ENCODE results near the gene TCP1.
A peak's percentile ranks its signal among the peaks of the same experiment; 100 is the strongest.
"Not testable (repeated sequence)": the region's sequence is repeated elsewhere in the genome, so short reads cannot be mapped to it uniquely, and the experiment has no call there.

The TCP1 gene

DNA sequence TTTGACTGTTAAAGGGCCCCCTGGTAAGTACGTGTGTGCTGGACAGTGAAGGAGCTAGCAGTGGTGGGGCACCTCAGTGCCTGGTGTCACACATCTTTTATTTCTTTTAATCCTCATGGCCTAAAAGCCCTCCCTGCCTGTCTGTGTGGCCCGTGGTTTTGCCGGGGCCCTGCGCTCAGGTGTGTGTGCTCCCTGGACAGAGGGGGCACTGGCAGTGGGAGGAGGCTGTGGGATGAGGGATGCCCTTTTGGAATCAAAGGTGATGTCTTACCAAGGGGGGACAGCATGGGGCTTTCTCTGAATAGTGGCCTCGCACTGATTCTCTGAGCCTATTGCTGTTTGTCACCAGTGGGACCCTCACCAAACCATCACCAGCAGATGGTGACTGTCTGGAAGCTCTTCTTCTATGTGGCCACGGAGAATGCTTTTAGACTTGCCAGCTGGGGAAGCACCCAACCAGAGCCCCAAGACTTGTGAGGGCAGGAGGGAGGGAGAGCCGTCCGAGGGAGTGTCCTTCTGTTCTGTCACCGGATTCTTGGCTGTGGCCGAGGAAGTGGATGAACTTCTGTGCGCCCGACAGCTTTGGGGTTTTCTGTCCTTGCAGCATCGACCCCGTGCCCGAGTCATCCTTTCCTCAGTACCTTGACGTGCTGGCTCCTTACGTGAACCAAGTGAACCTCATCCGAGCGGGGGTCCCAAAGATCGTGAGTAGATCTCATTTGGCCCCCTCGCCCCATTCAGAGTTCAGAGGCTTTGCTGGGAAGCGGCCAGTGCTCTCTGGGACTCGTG, 28.7 kb upstream of the TCP1 start:
- no peak overlapping the region for H3K27ac ChIP-seq
- no peak for DNase-seq (ENCODE audit: low read depth, low spot score)

DNA sequence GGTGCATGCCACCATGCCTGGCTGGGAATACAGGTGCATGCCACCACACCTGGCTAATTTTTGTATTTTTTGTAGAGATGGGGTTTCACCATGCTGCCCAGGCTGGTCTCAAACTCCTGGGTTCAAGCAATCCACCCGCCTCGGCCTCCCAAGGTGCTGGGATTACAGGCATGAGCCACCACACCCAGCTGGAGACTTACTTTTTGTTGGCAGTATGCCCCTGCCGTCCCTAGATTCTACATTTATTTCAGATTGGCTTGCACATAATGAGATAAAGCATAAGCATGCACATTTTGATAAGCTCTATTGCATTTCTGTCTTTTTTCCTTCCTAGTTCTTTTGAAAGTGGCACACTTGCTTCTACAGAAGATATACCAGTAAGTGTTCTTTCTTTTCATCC, 27.4 kb upstream of the TCP1 start:
- not testable (repeated sequence) for H3K27ac ChIP-seq; DNase-seq (ENCODE audit: low read depth, low spot score)

- no peak for DNase-seq (ENCODE audit: low read depth, low spot score)
- H3K27ac ChIP-seq: no peak overlapping the region
Measured at GRCh38 chr6:159815410-159815809, 26.0 kb upstream of the TCP1 start.

DNA sequence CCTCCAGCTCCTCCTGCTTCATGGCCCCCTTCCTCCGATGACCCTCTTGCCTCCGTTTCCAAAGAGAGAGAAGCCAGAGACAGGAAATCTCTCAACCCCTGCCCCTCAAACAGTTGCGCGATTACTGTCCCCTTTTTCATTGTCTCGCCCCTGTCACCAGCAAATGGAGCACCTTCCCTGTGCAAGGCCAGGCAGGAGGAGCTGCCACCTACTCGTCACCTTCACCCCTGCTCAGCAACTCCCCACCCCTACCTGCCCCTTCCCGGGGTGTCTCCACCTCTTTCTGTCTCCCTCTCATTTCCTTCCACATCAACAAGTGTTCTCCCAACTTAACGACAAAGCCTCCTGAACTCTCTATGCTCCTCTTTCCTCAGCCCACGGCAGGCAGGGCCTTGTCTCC, 24.4 kb upstream of the TCP1 start:
- DNase-seq (ENCODE audit: low read depth, low spot score): no peak
- H3K27ac ChIP-seq: no peak overlapping the region

DNA sequence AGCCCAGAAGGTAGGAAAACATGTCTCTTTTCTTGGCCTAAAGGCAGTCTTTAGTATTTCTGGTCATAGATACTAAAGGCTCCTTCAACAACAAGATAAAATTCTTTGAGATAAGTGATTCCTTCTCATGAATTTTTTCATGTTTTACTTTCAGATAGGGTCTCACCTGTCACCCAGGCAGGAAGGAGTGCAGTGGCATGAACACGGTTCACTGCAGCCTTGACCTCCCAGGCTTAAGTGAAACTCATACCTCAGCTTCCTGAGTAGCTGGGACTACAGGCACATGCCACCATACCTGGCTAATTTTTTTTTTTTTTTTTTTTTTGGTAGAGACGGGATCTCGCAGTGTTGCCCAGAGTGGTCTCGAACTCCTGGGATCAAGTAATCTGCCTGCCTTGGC, 19.7 kb upstream of the TCP1 start:
- no peak for DNase-seq (ENCODE audit: low read depth, low spot score)
- no peak overlapping the region for H3K27ac ChIP-seq

- no peak overlapping the region for H3K27ac ChIP-seq
- no peak for DNase-seq (ENCODE audit: low read depth, low spot score)
Measured at GRCh38 chr6:159808647-159809046, 19.2 kb upstream of the TCP1 start.

DNA sequence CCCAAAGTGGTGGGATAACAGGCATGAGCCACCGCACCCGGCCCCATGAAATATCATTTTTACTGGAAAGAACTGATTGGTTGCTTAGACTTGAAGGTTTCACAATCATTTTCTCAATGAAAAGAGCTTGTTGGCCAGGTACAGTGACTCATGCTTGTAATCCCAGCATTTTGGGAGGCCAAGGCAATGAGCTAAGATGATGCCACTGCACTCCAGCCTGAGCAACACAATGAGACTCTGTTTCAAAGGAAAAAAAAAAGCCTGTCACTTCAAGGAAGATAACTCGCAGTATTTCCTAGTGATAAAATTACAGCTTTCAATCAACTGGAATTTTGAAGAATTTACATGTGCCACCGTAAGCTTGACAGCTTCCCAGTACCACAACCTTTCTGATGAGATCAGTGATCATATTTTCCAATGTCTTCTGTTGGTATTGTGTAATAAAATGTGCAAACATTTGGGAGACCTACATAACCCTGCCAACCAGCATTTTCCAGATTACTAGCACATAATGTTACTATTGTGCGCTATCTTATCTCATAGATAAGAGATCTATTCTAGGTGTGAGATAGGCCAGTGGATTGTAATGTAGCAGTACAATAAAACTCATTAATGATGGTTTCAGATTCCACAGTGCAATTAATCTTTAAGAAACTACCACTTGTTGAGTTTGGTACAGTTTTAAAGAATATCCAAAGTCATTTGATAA, 17.9 kb upstream of the TCP1 start:
- H3K27ac ChIP-seq: peak overlapping the region; percentile 53

DNA sequence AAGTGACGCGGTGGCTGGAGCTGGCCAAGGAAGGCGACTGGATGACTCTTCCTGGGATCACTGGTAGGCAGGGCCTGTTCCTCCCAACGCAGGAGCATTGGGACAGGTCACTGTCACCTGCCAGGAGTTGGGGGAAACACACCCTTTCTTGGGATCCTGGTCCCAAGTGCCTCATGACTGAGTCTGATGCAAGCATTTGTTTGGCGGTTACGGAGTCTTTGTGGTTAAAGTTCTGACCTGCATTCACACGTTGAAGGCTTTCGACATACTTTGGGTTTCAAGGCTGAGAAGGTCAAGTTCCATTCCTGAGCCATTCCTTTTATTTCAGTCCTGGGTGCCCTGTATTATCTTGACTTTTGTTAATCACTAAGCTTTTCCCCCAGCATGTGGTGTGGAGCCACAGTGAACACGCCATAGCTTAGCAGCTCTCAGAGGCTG, 16.6 kb upstream of the TCP1 start:
- DNase-seq (ENCODE audit: low read depth, low spot score): no peak

More for the DNA sequence above, 17.9 kb upstream of the TCP1 start:
- peak; percentile 84 for DNase-seq (ENCODE audit: low read depth, low spot score)

GRCh38 chr6:159805440-159806020, 16.1 kb upstream of the TCP1 start:
- H3K27ac ChIP-seq: no peak overlapping the region
- no peak for DNase-seq (ENCODE audit: low read depth, low spot score)

More for the DNA sequence above, 16.6 kb upstream of the TCP1 start:
- no peak overlapping the region for H3K27ac ChIP-seq

DNA sequence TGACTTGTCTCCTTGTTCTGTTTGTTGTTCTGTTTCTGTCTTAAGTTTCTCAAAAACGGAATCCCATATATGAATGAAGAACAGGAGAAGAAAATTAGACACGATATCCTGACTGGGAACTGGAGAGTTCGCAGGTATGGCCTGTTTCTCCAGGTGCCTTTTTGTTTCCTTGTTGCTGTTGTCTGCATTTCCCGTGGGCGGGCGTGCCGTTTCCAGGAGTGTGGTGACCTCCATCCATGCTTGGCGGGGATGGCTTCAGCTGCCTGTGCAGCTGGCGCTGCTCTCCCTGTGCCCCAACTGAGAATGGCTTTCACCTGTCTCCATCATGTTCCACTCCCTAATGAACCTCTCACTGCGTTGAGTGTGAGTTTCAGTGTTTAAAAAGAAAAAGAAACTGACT, 15.1 kb upstream of the TCP1 start:
- no peak overlapping the region for H3K27ac ChIP-seq
- no peak for DNase-seq (ENCODE audit: low read depth, low spot score)

DNA sequence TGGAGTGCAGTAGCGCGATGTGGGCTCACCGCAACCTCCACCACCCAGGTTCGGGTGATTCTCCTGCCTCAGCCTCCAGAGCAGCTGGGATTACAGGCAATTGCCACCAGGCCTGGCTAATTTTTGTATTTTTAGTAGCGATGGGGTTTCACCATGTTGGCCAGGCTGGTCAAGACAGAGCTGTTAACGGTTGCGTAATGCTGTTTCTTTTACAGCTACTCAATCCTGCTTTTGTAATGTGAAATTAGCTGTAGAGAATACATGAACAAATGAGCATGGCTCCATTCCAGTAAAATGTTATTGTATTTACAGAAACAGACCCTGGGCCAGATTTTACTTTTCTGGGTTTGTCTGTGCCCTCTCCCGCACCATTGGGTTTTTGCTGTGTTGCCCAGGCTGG, 12.5 kb upstream of the TCP1 start:
- H3K27ac ChIP-seq: no peak overlapping the region
- DNase-seq (ENCODE audit: low read depth, low spot score): no peak

DNA sequence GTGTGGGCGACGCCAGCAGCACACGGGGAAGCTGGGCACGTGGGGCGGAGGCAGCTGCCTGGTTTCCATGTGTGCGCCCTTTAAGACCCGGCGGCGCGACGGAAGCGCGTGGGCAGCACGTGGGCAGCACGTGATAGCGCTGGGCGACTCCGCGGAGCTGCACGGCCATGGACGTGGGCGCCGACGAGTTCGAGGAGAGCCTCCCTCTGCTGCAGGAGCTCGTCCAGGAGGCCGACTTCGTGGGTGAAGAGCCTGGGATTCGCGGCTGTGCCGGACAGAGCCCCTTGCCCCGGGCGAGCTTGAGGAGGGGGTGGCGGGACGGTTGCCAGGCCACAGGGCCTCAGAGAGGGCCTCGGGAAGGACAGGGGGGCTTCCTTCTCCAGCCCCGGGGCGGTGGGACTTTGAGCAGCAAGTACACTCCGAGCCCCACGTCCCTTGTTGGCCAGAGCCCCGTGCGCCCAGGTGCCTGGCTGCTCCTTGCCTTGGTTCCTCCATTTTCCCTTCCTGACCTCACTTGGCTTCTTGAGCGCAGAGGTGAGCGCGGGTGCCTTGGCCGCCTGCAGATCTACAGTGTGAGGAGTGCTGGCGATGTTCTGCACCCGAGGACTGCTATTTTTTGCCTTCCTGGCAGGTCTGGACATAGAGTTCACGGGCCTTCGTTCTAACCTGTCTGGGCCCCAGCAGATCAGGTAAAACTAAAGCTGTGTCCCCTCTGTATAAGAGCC, 10.9 kb upstream of the TCP1 start, which contains the start of gene PNLDC1:
Gene PNLDC1 (plus strand): TSS at position 136 of the 725 bp plus-strand sequence. CDS start 32 bp downstream, at position 168.
- H3K27ac ChIP-seq: no peak within 1 kb of the TSS
- no peak for DNase-seq (ENCODE audit: low read depth, low spot score)

- no peak overlapping the region for H3K27ac ChIP-seq
- DNase-seq (ENCODE audit: low read depth, low spot score): no peak
Measured at GRCh38 chr6:159797554-159797953, 8.2 kb upstream of the TCP1 start.

GRCh38 chr6:159794976-159795375, 5.6 kb upstream of the TCP1 start:
- DNase-seq (ENCODE audit: low read depth, low spot score); H3K27ac ChIP-seq: not testable (repeated sequence)

DNA sequence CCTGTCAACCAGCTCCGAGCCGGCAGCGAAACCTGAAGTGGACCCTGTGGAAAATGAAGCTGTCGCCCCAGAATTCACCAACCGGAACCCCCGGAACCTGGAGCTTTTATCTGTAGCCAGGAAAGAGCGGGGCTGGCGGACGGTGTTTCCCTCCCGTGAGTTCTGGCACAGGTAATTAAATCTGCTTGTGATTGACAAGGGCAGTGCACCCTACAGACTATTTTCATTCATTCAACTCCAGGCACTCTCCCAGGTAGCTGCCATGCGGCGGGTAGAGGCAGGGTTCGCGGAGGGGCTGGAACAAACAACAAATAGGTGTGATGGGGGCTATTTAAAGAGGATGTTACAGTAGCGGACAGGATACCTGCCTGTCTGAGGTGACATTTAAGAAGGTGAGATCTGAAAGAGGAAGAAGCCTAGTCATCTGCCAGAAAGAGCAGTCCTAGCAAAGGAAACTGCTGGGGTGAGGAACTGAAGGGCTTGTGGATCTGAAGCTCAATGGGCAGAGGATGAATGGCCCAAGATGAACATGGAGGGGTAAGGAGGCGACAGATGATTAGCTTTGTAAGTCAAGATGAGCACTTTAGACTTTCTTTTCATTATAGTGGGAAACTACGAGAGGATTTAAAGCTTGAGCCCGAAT, 1.7 kb upstream of the TCP1 start:
- peak overlapping the region; percentile 76 for H3K27ac ChIP-seq
- DNase-seq (ENCODE audit: low read depth, low spot score): no peak

- peak; percentile 78 for DNase-seq (ENCODE audit: low read depth, low spot score)
- H3K27ac ChIP-seq: peak within 1 kb of the TSS; percentile 76
Measured at GRCh38 chr6:159790149-159790955, 950 bp upstream of the TCP1 start, which contains the start of gene MRPL18. MRPL18 (plus strand) TSS chr6:159790467; CDS start chr6:159790588, 121 bp downstream.

DNA sequence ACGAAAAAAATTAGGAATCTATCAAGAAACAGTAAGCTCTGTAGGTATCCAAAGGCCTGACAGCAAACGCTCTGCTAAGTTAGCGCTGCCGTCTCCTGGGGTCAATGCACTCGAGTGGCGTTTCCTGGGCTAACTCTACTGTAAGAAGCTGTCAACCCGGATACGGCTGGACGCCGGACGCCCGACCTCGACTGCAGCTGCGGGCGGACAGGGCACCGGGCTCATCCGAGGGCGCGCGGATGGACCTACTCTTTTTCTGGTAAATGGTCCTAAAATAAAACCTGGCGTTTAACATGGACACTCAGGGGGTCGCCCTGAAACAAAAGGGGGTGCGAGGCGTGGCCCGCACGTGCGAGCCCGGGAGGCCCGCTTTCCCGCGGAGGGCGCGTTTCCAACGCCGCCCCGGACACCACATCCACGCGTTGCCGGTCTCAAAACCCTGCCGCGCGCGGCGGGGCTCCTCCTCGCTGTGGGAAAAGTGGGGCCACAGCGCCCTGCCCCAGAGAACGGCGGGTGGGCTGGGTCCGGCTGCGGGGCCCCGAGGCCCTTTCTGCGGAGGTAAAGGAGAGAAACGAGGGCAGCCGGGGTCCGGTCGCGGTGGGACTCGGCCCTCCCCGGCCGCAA, 537 bp downstream of the TCP1 start:
- DNase-seq (ENCODE audit: low read depth, low spot score): no peak
- H3K27ac ChIP-seq: peak overlapping the region; percentile 76

GRCh38 chr6:159788276-159788675, 1.1 kb downstream of the TCP1 start:
- peak overlapping the region; percentile 76 for H3K27ac ChIP-seq
- DNase-seq (ENCODE audit: low read depth, low spot score): no peak
